Cardiac septum (tissue), 1 donor: ENCODE measurements around the gene CXorf58. TPM values are rescaled to one million over a fixed set of nuclear protein-coding genes. Genes with fewer than 3 reads are reported as not detected.

ENCODE experiments used
- DNase-seq: peaks from one replicate; pipeline ENCODE4 v3.0.0-alpha.2; 2020; ENCODE audit warnings: low spot score
- intact Hi-C: fragments of 100-400 bp; cut with DNase I; formaldehyde crosslinking; loops from one replicate; pipeline ENCODE4 v1.14.0; 2022
- total RNA-seq: library from RNA; stranded (reverse); fragmentation: NEBNext Ultra II Directional; extraction: Animal tissue kit (Norgen Biotek cat#: 25700); gene quantifications from one replicate; pipeline ENCODE4 v1.2.1, GENCODE V29; 2021
- donor health status: DM: no; HTN: no; CAD: no.

Gene CXorf58
- total RNA-seq, 1 donor from 2014 or later, result not detected

GRCh38 chrX:23898412-23898959 is 9.3 kb upstream of the CXorf58 start:
- intact Hi-C loops, result no loop called here
- DNase-seq, result no peak

GRCh38 chrX:23900220-23900797 is 7.5 kb upstream of the CXorf58 start:
- no peak for DNase-seq
- intact Hi-C loops, result no loop called here

GRCh38 chrX:23901060-23901459 is 6.7 kb upstream of the CXorf58 start:
- no peak for DNase-seq
- intact Hi-C loops, result loop anchor here (1.0 kb wide), 1 partner anchor 118 kb away; the partner anchor contains the start of gene SAT1

GRCh38 chrX:23901805-23902204 is 6.0 kb upstream of the CXorf58 start:
- intact Hi-C loops, result loop anchor here (1.0 to 2.0 kb wide), 2 partner anchors 119 to 207 kb away; partner anchors contain the start of gene SAT1
- no peak for DNase-seq

- intact Hi-C loops, result loop anchor here (2.0 kb wide), 1 partner anchor 208 kb away; no protein-coding TSS in a partner anchor
- DNase-seq, result no peak
These were observed 5.4 kb upstream of the CXorf58 start for GRCh38 chrX:23902419-23902818.

GRCh38 chrX:23904096-23904495 is 3.7 kb upstream of the CXorf58 start:
- intact Hi-C loops, result no loop called here
- no peak for DNase-seq

GRCh38 chrX:23907111-23907497 is 702 bp upstream of the CXorf58 start:
- intact Hi-C loops, result loop anchor here (2.0 to 5.0 kb wide), 3 partner anchors 120 to 164 kb away; partner anchors contain the start of genes ACOT9, EIF2S3 and KLHL15
- no peak for DNase-seq

GRCh38 chrX:23908219-23909004 is 606 bp downstream of the CXorf58 start:
- intact Hi-C loops, result loop anchor here (5.0 kb wide), 1 partner anchor 119 kb away; the partner anchor contains the start of gene KLHL15
- no peak for DNase-seq

- no peak for DNase-seq
- intact Hi-C loops, result no loop called here
These were observed 3.5 kb downstream of the CXorf58 start for GRCh38 chrX:23911126-23911835.

- intact Hi-C loops, result no loop called here
These were observed 11.3 kb downstream of the CXorf58 start for GRCh38 chrX:23919148-23919547.

GRCh38 chrX:23919706-23920320 is 12.0 kb downstream of the CXorf58 start:
- intact Hi-C loops, result no loop called here
- DNase-seq, result no peak

More at GRCh38 chrX:23919148-23919547, 11.3 kb downstream of the CXorf58 start:
- no peak for DNase-seq

GRCh38 chrX:23926015-23926414 is 18.2 kb downstream of the CXorf58 start:
- intact Hi-C loops, result no loop called here
- DNase-seq, result no peak

GRCh38 chrX:23930894-23931604 is 23.2 kb downstream of the CXorf58 start:
- no peak for DNase-seq
- intact Hi-C loops, result no loop called here

GRCh38 chrX:23932046-23932445 is 24.2 kb downstream of the CXorf58 start:
- intact Hi-C loops, result no loop called here
- DNase-seq, result no peak

GRCh38 chrX:23935106-23935505 is 27.3 kb downstream of the CXorf58 start:
- intact Hi-C loops, result no loop called here
- no peak for DNase-seq

GRCh38 chrX:23936180-23936579 is 28.4 kb downstream of the CXorf58 start:
- intact Hi-C loops, result no loop called here
- no peak for DNase-seq

GRCh38 chrX:23937100-23937499 is 29.3 kb downstream of the CXorf58 start:
- intact Hi-C loops, result no loop called here

GRCh38 chrX:23938690-23939089 is 30.9 kb downstream of the CXorf58 start:
- intact Hi-C loops, result no loop called here
- no peak for DNase-seq

More at GRCh38 chrX:23937100-23937499, 29.3 kb downstream of the CXorf58 start:
- no peak for DNase-seq

GRCh38 chrX:23939203-23939602 is 31.4 kb downstream of the CXorf58 start:
- no peak for DNase-seq
- intact Hi-C loops, result no loop called here
